OCI-LY3 (cell line): ENCODE data around the gene PXDN.

Experiments
- H2AFZ ChIP-seq: fragments of 200-600, 300-600 bp; shearing (Covaris generic); 2 replicates; pipeline ENCODE4 v1.6.0; 2014; ENCODE audit warnings: antibody characterized with exemption, low read depth, low read length
- H3K27ac ChIP-seq: fragments of 200-600, 300-600 bp; sonication (generic); 2 replicates; pipeline ENCODE4 v1.5.1; 2014; ENCODE audit warnings: mild to moderate bottlenecking, low read length, moderate library complexity, mixed read lengths
- H3K27me3 ChIP-seq: fragments of 200-600, 300-600 bp; sonication (generic); 2 replicates; pipeline ENCODE4 v1.6.1; 2014; ENCODE audit warnings: low read depth, low read length, mixed read lengths
- H3K36me3 ChIP-seq: fragments of 200-600, 300-600 bp; sonication (generic); replicated peaks from 2 replicates; pipeline ENCODE3; 2014; ENCODE audit warnings: low read depth, low read length, mixed read lengths
- H3K4me1 ChIP-seq: fragments of 300-600, 200-600 bp; sonication (generic); 2 replicates; pipeline ENCODE4 v1.6.1; 2014; ENCODE audit warnings: low read length, mixed read lengths
- H3K4me2 ChIP-seq: fragments of 200-600, 300-600 bp; sonication (generic); 2 replicates; pipeline ENCODE4 v1.6.1; 2014; ENCODE audit warnings: low read length, mixed read lengths
- H3K4me3 ChIP-seq: fragments of 300-600, 200-600 bp; sonication (generic); 2 replicates; pipeline ENCODE4 v1.5.1; 2014; ENCODE audit warnings: antibody characterized with exemption, mild to moderate bottlenecking, low read length, moderate library complexity
- H3K79me2 ChIP-seq: fragments of 300-600, 200-600 bp; shearing (Covaris generic); 2 replicates; pipeline ENCODE4 v1.6.1; 2014; ENCODE audit warnings: mild to moderate bottlenecking, low read length, mixed read lengths
- H3K9ac ChIP-seq: fragments of 300-600, 200-600 bp; shearing (Covaris generic); 2 replicates; pipeline ENCODE4 v1.6.0; 2014; ENCODE audit warnings: mild to moderate bottlenecking, low read length, moderate library complexity
- H3K9me3 ChIP-seq: fragments of 200-600, 300-600 bp; shearing (Covaris generic); 2 replicates; pipeline ENCODE4 v1.6.1; 2014; ENCODE audit warnings: low read length, mixed read lengths; ENCODE audit not compliant: insufficient read depth
- H4K20me1 ChIP-seq: fragments of 200-600, 300-600 bp; sonication (generic); 2 replicates; pipeline ENCODE4 v1.6.1; 2016; ENCODE audit warnings: low read length, mixed read lengths; ENCODE audit not compliant: insufficient read depth
- CTCF ChIP-seq: fragments of 200-600, 300-600 bp; sonication (generic); IDR thresholded peaks from 2 replicates; pipeline ENCODE4 v1.5.1; 2014; ENCODE audit warnings: antibody characterized with exemption, low read length, low read depth
- EZH2phosphoT487 ChIP-seq: fragments of 200-600 bp; shearing (Covaris generic); IDR thresholded peaks from 2 replicates; pipeline ENCODE4 v1.6.1; 2018; ENCODE audit warnings: antibody characterized with exemption, mixed run types, low read depth

PXDN gene

DNA sequence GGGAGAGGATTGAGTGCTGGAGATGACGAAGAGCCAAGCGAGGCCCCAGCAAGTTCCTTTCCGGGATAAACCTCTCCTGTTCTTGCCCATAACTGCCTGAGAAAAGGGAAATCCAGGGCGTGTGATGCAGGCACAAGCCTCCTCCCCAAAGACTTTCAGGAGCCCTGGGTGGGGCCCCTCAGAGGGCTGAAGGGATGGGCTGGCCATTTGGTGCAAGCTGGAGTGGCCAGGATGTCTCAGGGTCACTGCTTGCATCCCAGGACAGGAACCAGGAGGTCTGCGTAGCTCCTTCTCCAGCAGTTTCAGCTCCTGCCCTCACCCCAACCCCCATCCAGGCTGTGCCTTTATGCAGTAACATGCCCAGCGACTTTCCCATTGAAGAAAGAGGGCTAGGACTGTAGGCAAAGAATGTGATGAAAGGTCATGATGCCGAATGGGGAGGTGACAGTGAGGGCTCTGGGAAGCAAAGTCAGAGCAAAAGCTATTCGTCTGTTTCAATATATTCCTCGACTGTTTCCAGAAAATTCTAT, 80.2 kb downstream of the PXDN start:
- Histone ChIP-seq H3K4me3 (no peak overlapping the region), H3K27me3 (no peaks in the 10 kb centered on the region), H3K79me2 (no peaks in the 10 kb centered on the region), H4K20me1 (no peaks in the 10 kb centered on the region), H2AFZ (no peak overlapping the region), H3K4me1 (peaks cover 32% of the 10 kb centered on the region), H3K9me3 (no peaks in the 10 kb centered on the region), H3K36me3 (peaks cover 16% of the 10 kb centered on the region), H3K27ac (no peak overlapping the region), H3K4me2 (no peak overlapping the region), H3K9ac (no peak overlapping the region)
- no peak for TF ChIP-seq CTCF
- no peak for TF ChIP-seq EZH2phosphoT487

- H3K4me2 ChIP-seq: no peak overlapping the region
- peaks cover 37% of the 10 kb centered on the region for H3K4me1 ChIP-seq
- H3K9me3 ChIP-seq: no peaks in the 10 kb centered on the region
- no peak overlapping the region for H3K27ac ChIP-seq
- H3K36me3 ChIP-seq: peaks cover 20% of the 10 kb centered on the region
- no peaks in the 10 kb centered on the region for H3K27me3 ChIP-seq
- TF ChIP-seq CTCF (no peak), EZH2phosphoT487 (no peak)
- H4K20me1 ChIP-seq: no peaks in the 10 kb centered on the region
- H3K4me3 ChIP-seq: no peak overlapping the region
- no peaks in the 10 kb centered on the region for H3K79me2 ChIP-seq
- H3K9ac ChIP-seq: no peak overlapping the region
- H2AFZ ChIP-seq: no peak overlapping the region
Measured at GRCh38 chr2:1663621-1664020, 80.7 kb downstream of the PXDN start.

- TF ChIP-seq EZH2phosphoT487 (no peak), CTCF (no peak)
- H3K9ac ChIP-seq: no peak overlapping the region
- H2AFZ ChIP-seq: no peak overlapping the region
- no peak overlapping the region for H3K4me2 ChIP-seq
- H3K36me3 ChIP-seq: peaks cover 20% of the 10 kb centered on the region
- no peaks in the 10 kb centered on the region for H3K79me2 ChIP-seq
- no peak overlapping the region for H3K27ac ChIP-seq
- H4K20me1 ChIP-seq: no peaks in the 10 kb centered on the region
- H3K4me3 ChIP-seq: no peak overlapping the region
- no peaks in the 10 kb centered on the region for H3K9me3 ChIP-seq
- H3K27me3 ChIP-seq: no peaks in the 10 kb centered on the region
- H3K4me1 ChIP-seq: peaks cover 46% of the 10 kb centered on the region
Measured at GRCh38 chr2:1662606-1663180, 81.6 kb downstream of the PXDN start.

- peak overlapping the region; percentile 5; the same call in 1 of the 2 replicates for H2AFZ ChIP-seq
- TF ChIP-seq CTCF: no peak
- no peak for TF ChIP-seq EZH2phosphoT487
- H3K36me3 ChIP-seq: peaks cover 20% of the 10 kb centered on the region
- peak overlapping the region; percentile 100 for H3K27ac ChIP-seq
- peak overlapping the region; percentile 24; the same call in 1 of the 2 replicates for H3K9ac ChIP-seq
- no peaks in the 10 kb centered on the region for H3K9me3 ChIP-seq
- H4K20me1 ChIP-seq: no peaks in the 10 kb centered on the region
- 0 out of 2 replicates have a peak overlapping the region, but pooled peaks have one; percentile 14 for H3K4me3 ChIP-seq
- no peaks in the 10 kb centered on the region for H3K79me2 ChIP-seq
- H3K4me2 ChIP-seq: peak overlapping the region; percentile 47; the same call in 1 of the 2 replicates
- H3K4me1 ChIP-seq: peaks cover 53% of the 10 kb centered on the region
- no peaks in the 10 kb centered on the region for H3K27me3 ChIP-seq
Measured at GRCh38 chr2:1661891-1662605, 82.3 kb downstream of the PXDN start.
